IPS-18c (cell line): ENCODE data around the gene GSTA2.
"Not testable (repeated sequence)": the region's sequence is repeated elsewhere in the genome, so short reads cannot be mapped to it uniquely, and the experiment has no call there.

Experiments used
- H3K4me3 ChIP-seq: 2 replicates; pipeline ENCODE4 v1.7.0; 2013; ENCODE audit warnings: low read depth, mild to moderate bottlenecking, low read length, moderate library complexity; ENCODE audit not compliant: insufficient read depth
- H3K9me3 ChIP-seq: one replicate; pipeline ENCODE4 v1.6.1; 2013; ENCODE audit warnings: mild to moderate bottlenecking, low read length, moderate library complexity; ENCODE audit not compliant: control insufficient read depth, insufficient read depth

Gene GSTA2

GRCh38 chr6:52734072-52734471 is 29.2 kb downstream of the GSTA2 start:
- Histone ChIP-seq H3K9me3 (no peaks in the 10 kb centered on the region), H3K4me3 (no peak overlapping the region)

- Histone ChIP-seq H3K9me3 (no peaks in the 10 kb centered on the region), H3K4me3 (no peak overlapping the region)
These were observed 30.1 kb downstream of the GSTA2 start for GRCh38 chr6:52733172-52733571.

- Histone ChIP-seq H3K4me3 (no peak overlapping the region), H3K9me3 (no peaks in the 10 kb centered on the region)
These were observed 31.6 kb downstream of the GSTA2 start for GRCh38 chr6:52731719-52732118.

- H3K9me3 ChIP-seq: no peaks in the 10 kb centered on the region
- H3K4me3 ChIP-seq: no peak overlapping the region
These were observed 33.7 kb downstream of the GSTA2 start for GRCh38 chr6:52729576-52729975.

- Histone ChIP-seq H3K9me3 (no peaks in the 10 kb centered on the region), H3K4me3 (no peak overlapping the region)
These were observed 34.9 kb downstream of the GSTA2 start for GRCh38 chr6:52728394-52728793.

GRCh38 chr6:52727908-52728307 is 35.4 kb downstream of the GSTA2 start:
- no peaks in the 10 kb centered on the region for H3K9me3 ChIP-seq
- no peak overlapping the region for H3K4me3 ChIP-seq

GRCh38 chr6:52726741-52727535 is 36.3 kb downstream of the GSTA2 start:
- Histone ChIP-seq H3K9me3 (no peaks in the 10 kb centered on the region), H3K4me3 (no peak overlapping the region)

GRCh38 chr6:52726193-52726542 is 37.1 kb downstream of the GSTA2 start:
- Histone ChIP-seq H3K9me3 (no peaks in the 10 kb centered on the region), H3K4me3 (no peak overlapping the region)

GRCh38 chr6:52725535-52726192 is 37.6 kb downstream of the GSTA2 start:
- Histone ChIP-seq H3K4me3 (no peak overlapping the region), H3K9me3 (no peaks in the 10 kb centered on the region)

- Histone ChIP-seq H3K9me3 (no peaks in the 10 kb centered on the region), H3K4me3 (no peak overlapping the region)
These were observed 38.1 kb downstream of the GSTA2 start for GRCh38 chr6:52725143-52725534.

- Histone ChIP-seq H3K9me3 (no peaks in the 10 kb centered on the region), H3K4me3 (no peak overlapping the region)
These were observed 38.7 kb downstream of the GSTA2 start for GRCh38 chr6:52724406-52725121.

- H3K4me3 ChIP-seq: no peak overlapping the region
- no peaks in the 10 kb centered on the region for H3K9me3 ChIP-seq
These were observed 39.3 kb downstream of the GSTA2 start for GRCh38 chr6:52724042-52724405.

GRCh38 chr6:52720321-52720720 is 43.0 kb downstream of the GSTA2 start:
- no peaks in the 10 kb centered on the region for H3K9me3 ChIP-seq

GRCh38 chr6:52718550-52718949 is 44.7 kb downstream of the GSTA2 start:
- Histone ChIP-seq H3K9me3 (no peaks in the 10 kb centered on the region), H3K4me3 (no peak overlapping the region)

More at GRCh38 chr6:52720321-52720720, 43.0 kb downstream of the GSTA2 start:
- H3K4me3 ChIP-seq: no peak overlapping the region

GRCh38 chr6:52714761-52715160 is 48.5 kb downstream of the GSTA2 start:
- H3K9me3 ChIP-seq: not testable (repeated sequence)

GRCh38 chr6:52712136-52712535 is 51.1 kb downstream of the GSTA2 start:
- no peak overlapping the region for H3K4me3 ChIP-seq

More at GRCh38 chr6:52714761-52715160, 48.5 kb downstream of the GSTA2 start:
- not testable (repeated sequence) for H3K4me3 ChIP-seq

GRCh38 chr6:52707963-52708680 is 55.2 kb downstream of the GSTA2 start:
- H3K4me3 ChIP-seq: no peak overlapping the region
- peaks cover 6% of the 10 kb centered on the region for H3K9me3 ChIP-seq

More at GRCh38 chr6:52712136-52712535, 51.1 kb downstream of the GSTA2 start:
- peaks cover 2% of the 10 kb centered on the region for H3K9me3 ChIP-seq
